Activated naive CD8-positive, alpha-beta T cell treated with anti-CD3 and anti-CD28 coated beads, Interleukin-2, amount 50 U/mL, for 24 hours (primary cell): Measurements from ENCODE around the gene MAP2K5.
"Not testable (repeated sequence)": the region's sequence is repeated elsewhere in the genome, so short reads cannot be mapped to it uniquely, and the experiment has no call there.

Experiments used
- ATAC-seq: fragments of 150-1000 bp; cut with Tn5 transposase; one replicate; pipeline ENCODE4 v1.10.0; 2021
- DNase-seq: peaks from one replicate; pipeline ENCODE4 v3.0.0; 2021
- H3K27ac Mint-ChIP-seq: one replicate; pipeline ENCODE4 v1.8.0; 2021; ENCODE audit warnings: mild to moderate bottlenecking, mixed read lengths
- H3K27me3 Mint-ChIP-seq: one replicate; pipeline ENCODE4 v1.8.0; 2021; ENCODE audit warnings: mixed read lengths
- H3K36me3 Mint-ChIP-seq: one replicate; pipeline ENCODE4 v1.8.0; 2021; ENCODE audit warnings: low read depth, mixed read lengths
- H3K4me1 Mint-ChIP-seq: one replicate; pipeline ENCODE4 v1.8.0; 2021; ENCODE audit warnings: mixed read lengths
- H3K4me3 Mint-ChIP-seq: one replicate; pipeline ENCODE4 v1.8.0; 2021; ENCODE audit warnings: mild to moderate bottlenecking, moderate library complexity, mixed read lengths
- H3K9me3 Mint-ChIP-seq: one replicate; pipeline ENCODE4 v1.8.0; 2021; ENCODE audit warnings: mixed read lengths

Gene MAP2K5

GRCh38 chr15:67613708-67614107, 71.2 kb downstream of the MAP2K5 start:
- no peak for ATAC-seq
- Mint-ChIP-seq H3K9me3 (no peaks in the 10 kb centered on the region), H3K27ac (no peak overlapping the region), H3K4me3 (no peak overlapping the region), H3K4me1 (peaks cover 3% of the 10 kb centered on the region), H3K27me3 (no peaks in the 10 kb centered on the region), H3K36me3 (no peaks in the 10 kb centered on the region)
- DNase-seq: no peak

- not testable (repeated sequence) for H3K36me3 Mint-ChIP-seq, H3K4me3 Mint-ChIP-seq, H3K9me3 Mint-ChIP-seq, DNase-seq, H3K27ac Mint-ChIP-seq, H3K4me1 Mint-ChIP-seq, H3K27me3 Mint-ChIP-seq, ATAC-seq
These were observed 72.6 kb downstream of the MAP2K5 start for GRCh38 chr15:67615131-67615534.

DNA sequence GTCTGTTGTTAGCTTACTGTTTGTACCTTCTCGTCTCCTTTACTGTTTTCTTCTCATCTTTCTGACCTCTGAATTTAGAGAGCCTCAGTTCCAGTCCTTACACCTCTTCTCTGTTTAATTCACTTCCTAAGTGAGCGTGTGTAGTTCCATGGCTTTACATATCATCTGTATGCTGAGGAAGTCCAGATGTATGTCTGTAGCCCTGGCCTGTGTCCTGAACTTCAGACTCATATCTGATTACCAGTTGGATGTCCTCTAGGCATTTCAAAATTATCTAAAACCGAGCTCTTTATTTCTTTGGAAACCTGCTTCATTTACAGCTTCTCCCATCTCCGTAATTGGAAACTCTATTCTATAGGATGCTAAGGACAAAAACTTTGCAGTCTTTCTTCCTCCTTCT, 75.8 kb downstream of the MAP2K5 start:
- H3K36me3 Mint-ChIP-seq: peaks cover 3% of the 10 kb centered on the region
- H3K4me1 Mint-ChIP-seq: no peaks in the 10 kb centered on the region
- H3K27me3 Mint-ChIP-seq: no peaks in the 10 kb centered on the region
- H3K27ac Mint-ChIP-seq: no peak overlapping the region
- H3K9me3 Mint-ChIP-seq: no peaks in the 10 kb centered on the region
- no peak overlapping the region for H3K4me3 Mint-ChIP-seq
- DNase-seq: no peak
- ATAC-seq: no peak

- Mint-ChIP-seq H3K36me3 (peaks cover 3% of the 10 kb centered on the region), H3K9me3 (no peaks in the 10 kb centered on the region), H3K4me1 (no peaks in the 10 kb centered on the region), H3K4me3 (no peak overlapping the region), H3K27me3 (no peaks in the 10 kb centered on the region), H3K27ac (no peak overlapping the region)
- DNase-seq (no peak), ATAC-seq (no peak)
These were observed 79.6 kb downstream of the MAP2K5 start for GRCh38 chr15:67622110-67622509.

- H3K27me3 Mint-ChIP-seq: no peaks in the 10 kb centered on the region
- H3K4me1 Mint-ChIP-seq: peaks cover 7% of the 10 kb centered on the region
- no peak overlapping the region for H3K4me3 Mint-ChIP-seq
- peaks cover 33% of the 10 kb centered on the region for H3K36me3 Mint-ChIP-seq
- ATAC-seq (no peak), DNase-seq (no peak)
- peaks cover 5% of the 10 kb centered on the region for H3K9me3 Mint-ChIP-seq
- H3K27ac Mint-ChIP-seq: no peak overlapping the region
These were observed 89.8 kb downstream of the MAP2K5 start for GRCh38 chr15:67632261-67632660.

DNA sequence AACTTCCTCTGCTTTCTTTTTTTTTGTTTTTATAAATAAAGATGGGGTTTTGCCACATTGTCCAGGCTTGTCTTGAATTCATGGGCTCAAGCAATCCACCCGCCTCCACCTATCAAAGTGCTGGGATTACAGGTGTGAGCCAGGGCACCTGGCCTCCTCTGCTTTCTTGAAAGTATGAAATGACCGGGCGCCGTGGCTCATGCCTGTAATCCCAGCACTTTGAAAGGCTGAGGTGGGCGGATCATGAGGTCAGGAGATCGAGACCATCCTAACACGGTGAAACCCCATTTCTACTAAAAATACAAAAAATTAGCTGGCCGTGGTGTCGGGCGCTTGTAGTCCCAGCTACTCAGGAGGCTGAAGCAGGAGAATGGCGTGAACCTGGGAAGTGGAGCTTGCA, 93.4 kb downstream of the MAP2K5 start:
- H3K27ac Mint-ChIP-seq, H3K4me3 Mint-ChIP-seq: not testable (repeated sequence)
- peak; percentile 2 for DNase-seq

GRCh38 chr15:67639591-67639990, 97.1 kb downstream of the MAP2K5 start:
- Mint-ChIP-seq H3K4me3 (no peak overlapping the region), H3K27me3 (no peaks in the 10 kb centered on the region), H3K4me1 (peaks cover 5% of the 10 kb centered on the region), H3K9me3 (peaks cover 3% of the 10 kb centered on the region), H3K27ac (no peak overlapping the region), H3K36me3 (peaks cover 26% of the 10 kb centered on the region)
- ATAC-seq (no peak), DNase-seq (no peak)

More for the DNA sequence above, 93.4 kb downstream of the MAP2K5 start:
- ATAC-seq, H3K4me1 Mint-ChIP-seq, H3K9me3 Mint-ChIP-seq, H3K27me3 Mint-ChIP-seq: not testable (repeated sequence)
- H3K36me3 Mint-ChIP-seq: peaks cover 38% of the 10 kb centered on the region

DNA sequence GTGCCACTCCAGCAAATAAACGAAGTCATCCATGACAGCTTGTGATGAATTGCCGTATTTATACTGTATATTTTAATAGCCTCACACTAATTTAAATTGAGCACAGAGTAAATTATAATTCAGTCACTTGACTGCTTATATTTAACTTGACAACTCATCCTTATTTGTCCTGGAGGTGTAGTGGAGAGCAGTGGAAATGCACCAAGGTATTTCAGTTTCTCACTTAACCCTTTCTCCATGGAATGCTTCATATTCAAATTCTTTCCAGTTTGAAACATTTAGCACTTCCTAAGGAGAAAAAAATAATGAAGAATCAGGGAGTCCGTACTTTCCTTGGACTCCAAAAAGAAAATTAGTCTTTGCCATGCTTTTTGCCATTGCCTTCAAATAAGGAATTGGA, 99.0 kb downstream of the MAP2K5 start:
- Mint-ChIP-seq H3K4me1 (no peaks in the 10 kb centered on the region), H3K27ac (no peak overlapping the region), H3K36me3 (peaks cover 21% of the 10 kb centered on the region), H3K9me3 (no peaks in the 10 kb centered on the region), H3K27me3 (no peaks in the 10 kb centered on the region), H3K4me3 (no peak overlapping the region)
- no peak for ATAC-seq
- no peak for DNase-seq

GRCh38 chr15:67646847-67647246, 104.3 kb downstream of the MAP2K5 start:
- Mint-ChIP-seq H3K9me3 (no peaks in the 10 kb centered on the region), H3K36me3 (peaks cover 33% of the 10 kb centered on the region), H3K4me1 (no peaks in the 10 kb centered on the region), H3K4me3 (no peak overlapping the region), H3K27ac (no peak overlapping the region), H3K27me3 (no peaks in the 10 kb centered on the region)
- ATAC-seq (no peak), DNase-seq (no peak)

DNA sequence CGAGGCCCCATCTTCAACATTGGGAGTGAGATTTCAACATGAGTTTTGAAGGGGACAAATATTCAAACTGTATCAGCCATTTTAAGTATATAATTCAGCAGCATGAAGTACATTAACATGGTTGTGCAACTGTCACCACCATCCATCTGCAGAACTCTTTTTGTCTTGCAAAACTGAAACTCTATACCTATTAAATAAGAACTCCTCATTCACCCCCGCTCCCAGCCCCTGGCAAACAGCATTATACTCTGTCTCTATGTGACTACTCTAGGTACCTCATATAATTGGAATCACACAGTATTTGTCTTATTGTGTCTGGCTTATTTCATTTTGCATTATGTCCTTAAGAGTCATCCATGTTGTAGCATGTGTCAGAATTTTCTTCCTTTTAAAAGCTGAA, 110.1 kb downstream of the MAP2K5 start:
- H3K4me1 Mint-ChIP-seq: no peaks in the 10 kb centered on the region
- no peak overlapping the region for H3K27ac Mint-ChIP-seq
- H3K9me3 Mint-ChIP-seq: peaks cover 23% of the 10 kb centered on the region
- H3K4me3 Mint-ChIP-seq: no peak overlapping the region
- no peak for DNase-seq
- ATAC-seq: no peak
- H3K27me3 Mint-ChIP-seq: no peaks in the 10 kb centered on the region
- H3K36me3 Mint-ChIP-seq: peaks cover 57% of the 10 kb centered on the region

DNA sequence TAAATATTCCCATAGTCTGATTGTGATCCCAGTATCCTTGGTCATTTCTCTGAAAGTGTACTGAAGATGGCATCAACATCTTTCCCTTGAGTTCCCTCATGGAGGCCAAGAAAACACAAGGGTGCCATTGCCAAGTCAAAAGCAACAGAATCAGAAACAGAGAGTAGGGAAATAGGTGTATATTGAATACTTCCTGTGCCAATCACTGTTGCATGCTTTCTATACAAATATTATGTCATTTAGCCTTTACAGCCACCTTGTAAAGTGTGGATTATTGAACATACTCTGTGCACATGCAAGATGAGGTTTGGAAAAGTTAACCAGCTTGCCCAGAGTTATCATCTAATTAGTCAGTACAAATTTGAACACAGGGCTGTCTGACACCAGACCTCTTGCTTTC, 117.9 kb downstream of the MAP2K5 start:
- ATAC-seq: no peak
- Mint-ChIP-seq H3K36me3 (peaks cover 21% of the 10 kb centered on the region), H3K4me1 (peaks cover 2% of the 10 kb centered on the region), H3K27ac (no peak overlapping the region), H3K4me3 (no peak overlapping the region), H3K27me3 (no peaks in the 10 kb centered on the region), H3K9me3 (peaks cover 7% of the 10 kb centered on the region)
- DNase-seq: no peak

- DNase-seq: no peak
- Mint-ChIP-seq H3K27ac (no peak overlapping the region), H3K4me1 (peaks cover 2% of the 10 kb centered on the region), H3K27me3 (no peaks in the 10 kb centered on the region), H3K4me3 (no peak overlapping the region), H3K36me3 (peaks cover 15% of the 10 kb centered on the region), H3K9me3 (peaks cover under 1% of the 10 kb centered on the region)
- no peak for ATAC-seq
These were observed 118.5 kb downstream of the MAP2K5 start for GRCh38 chr15:67660874-67661606.

GRCh38 chr15:67670647-67671305, 128.3 kb downstream of the MAP2K5 start:
- no peak overlapping the region for H3K4me3 Mint-ChIP-seq
- peaks cover 12% of the 10 kb centered on the region for H3K36me3 Mint-ChIP-seq
- DNase-seq (no peak), ATAC-seq (no peak)
- H3K4me1 Mint-ChIP-seq: no peaks in the 10 kb centered on the region
- H3K27me3 Mint-ChIP-seq: no peaks in the 10 kb centered on the region
- H3K9me3 Mint-ChIP-seq: no peaks in the 10 kb centered on the region
- no peak overlapping the region for H3K27ac Mint-ChIP-seq

- H3K4me1 Mint-ChIP-seq, H3K4me3 Mint-ChIP-seq, H3K27me3 Mint-ChIP-seq, H3K27ac Mint-ChIP-seq, DNase-seq, H3K9me3 Mint-ChIP-seq, ATAC-seq: not testable (repeated sequence)
- H3K36me3 Mint-ChIP-seq: peaks cover 11% of the 10 kb centered on the region
These were observed 130.3 kb downstream of the MAP2K5 start for GRCh38 chr15:67672834-67673233.

GRCh38 chr15:67674983-67675382, 132.5 kb downstream of the MAP2K5 start:
- no peaks in the 10 kb centered on the region for H3K4me1 Mint-ChIP-seq
- H3K9me3 Mint-ChIP-seq: no peaks in the 10 kb centered on the region
- no peak for DNase-seq
- no peaks in the 10 kb centered on the region for H3K27me3 Mint-ChIP-seq
- H3K27ac Mint-ChIP-seq: no peak overlapping the region
- H3K36me3 Mint-ChIP-seq: peaks cover 17% of the 10 kb centered on the region
- no peak for ATAC-seq
- no peak overlapping the region for H3K4me3 Mint-ChIP-seq
